ENCODE data around the gene CDK14.

The CDK14 gene

GRCh38 chr7:91039033-91039432, 442.9 kb downstream of the CDK14 start:
- no peaks in the 10 kb centered on the region for H3K36me3 ChIP-seq (ENCODE audit: insufficient read depth, low read length)
- no peaks in the 10 kb centered on the region for H4K20me1 ChIP-seq (ENCODE audit: insufficient read depth, low read length, poor library complexity, severe bottlenecking)
- H3K9me2 ChIP-seq (replicated peaks; ENCODE audit: low read depth, low read length) = no peaks in the 10 kb centered on the region
- H3F3A ChIP-seq (ENCODE audit: low read depth) = no peaks in the 10 kb centered on the region
- H2AFZ ChIP-seq (ENCODE audit: low read length) = no peak overlapping the region
- no peaks in the 10 kb centered on the region for H3K27me3 ChIP-seq (ENCODE audit: insufficient read depth, low read length, poor library complexity, severe bottlenecking)
- no peaks in the 10 kb centered on the region for H3K9me3 ChIP-seq (ENCODE audit: insufficient read depth, low read depth, low read length)
- H3K9ac ChIP-seq (ENCODE audit: low read depth, low read length, poor library complexity, severe bottlenecking) = no peak overlapping the region
- no peak for TF ChIP-seq CTCF (conservative IDR thresholded peaks at IDR 0.05; ENCODE audit: low read length)
- H3K79me2 ChIP-seq (ENCODE audit: insufficient read depth, low read length) = no peaks in the 10 kb centered on the region
- no peak overlapping the region for H3K4me2 ChIP-seq (ENCODE audit: low read depth, low read length, poor library complexity, severe bottlenecking)
- no peak overlapping the region for H3K4me3 ChIP-seq (ENCODE audit: low read length, poor library complexity, severe bottlenecking)
- H3K4me1 ChIP-seq (ENCODE audit: insufficient read depth, low read length, poor library complexity, severe bottlenecking) = no peaks in the 10 kb centered on the region

GRCh38 chr7:91041141-91041540, 445.0 kb downstream of the CDK14 start:
- Histone ChIP-seq H3K4me3 (ENCODE audit: low read length, poor library complexity, severe bottlenecking) (no peak overlapping the region), H3K9me3 (ENCODE audit: insufficient read depth, low read depth, low read length) (no peaks in the 10 kb centered on the region), H3K4me2 (ENCODE audit: low read depth, low read length, poor library complexity, severe bottlenecking) (no peak overlapping the region), H3K9ac (ENCODE audit: low read depth, low read length, poor library complexity, severe bottlenecking) (no peak overlapping the region), H3K27me3 (ENCODE audit: insufficient read depth, low read length, poor library complexity, severe bottlenecking) (no peaks in the 10 kb centered on the region), H3K79me2 (ENCODE audit: insufficient read depth, low read length) (no peaks in the 10 kb centered on the region), H3K4me1 (ENCODE audit: insufficient read depth, low read length, poor library complexity, severe bottlenecking) (no peaks in the 10 kb centered on the region), H2AFZ (ENCODE audit: low read length) (no peak overlapping the region), H3K36me3 (ENCODE audit: insufficient read depth, low read length) (no peaks in the 10 kb centered on the region), H3F3A (ENCODE audit: low read depth) (no peaks in the 10 kb centered on the region), H3K9me2 (replicated peaks; ENCODE audit: low read depth, low read length) (no peaks in the 10 kb centered on the region), H4K20me1 (ENCODE audit: insufficient read depth, low read length, poor library complexity, severe bottlenecking) (no peaks in the 10 kb centered on the region)
- TF ChIP-seq EZH2phosphoT487 (IDR thresholded peaks at IDR 0.05; ENCODE audit: borderline replicate concordance) = no peak
- TF ChIP-seq CTCF (conservative IDR thresholded peaks at IDR 0.05; ENCODE audit: low read length) = no peak

- no peaks in the 10 kb centered on the region for H3K27me3 ChIP-seq (ENCODE audit: insufficient read depth, low read length, poor library complexity, severe bottlenecking)
Observed at GRCh38 chr7:91041901-91042484, 445.9 kb downstream of the CDK14 start.

More at GRCh38 chr7:91041901-91042484, 445.9 kb downstream of the CDK14 start:
- Histone ChIP-seq H3K4me2 (ENCODE audit: low read depth, low read length, poor library complexity, severe bottlenecking) (no peak overlapping the region), H2AFZ (ENCODE audit: low read length) (no peak overlapping the region), H3K4me3 (ENCODE audit: low read length, poor library complexity, severe bottlenecking) (no peak overlapping the region), H3K9me2 (replicated peaks; ENCODE audit: low read depth, low read length) (no peaks in the 10 kb centered on the region), H3K9me3 (ENCODE audit: insufficient read depth, low read depth, low read length) (no peaks in the 10 kb centered on the region), H3F3A (ENCODE audit: low read depth) (no peaks in the 10 kb centered on the region), H3K4me1 (ENCODE audit: insufficient read depth, low read length, poor library complexity, severe bottlenecking) (no peaks in the 10 kb centered on the region), H3K9ac (ENCODE audit: low read depth, low read length, poor library complexity, severe bottlenecking) (no peak overlapping the region), H4K20me1 (ENCODE audit: insufficient read depth, low read length, poor library complexity, severe bottlenecking) (no peaks in the 10 kb centered on the region), H3K36me3 (ENCODE audit: insufficient read depth, low read length) (no peaks in the 10 kb centered on the region), H3K79me2 (ENCODE audit: insufficient read depth, low read length) (no peaks in the 10 kb centered on the region)
- TF ChIP-seq CTCF (conservative IDR thresholded peaks at IDR 0.05; ENCODE audit: low read length) = no peak
- TF ChIP-seq EZH2phosphoT487 (IDR thresholded peaks at IDR 0.05; ENCODE audit: borderline replicate concordance) = no peak

All from Loucy (cell line).